LNCaP clone FGC (cell line): ENCODE results near the gene TNIK.

Experiments used
- DNase-seq: peaks from one replicate; pipeline ENCODE4 v3.0.0-alpha.2; 2011; ENCODE audit warnings: low read depth
- H3K4me3 ChIP-seq: 2 replicates; pipeline ENCODE4 v1.5.1; 2011; ENCODE audit warnings: mild to moderate bottlenecking, low read depth, low read length, control low read depth
- CTCF ChIP-seq: IDR thresholded peaks from 2 replicates; pipeline ENCODE4 v1.5.1; 2012; ENCODE audit warnings: mild to moderate bottlenecking; ENCODE audit not compliant: control insufficient read depth, insufficient read depth; ENCODE audit errors: extremely low read depth

The TNIK gene

GRCh38 chr3:171239757-171240503 is 220.3 kb downstream of the TNIK start:
- DNase-seq: no peak
- no peak for TF ChIP-seq CTCF
- H3K4me3 ChIP-seq: no peak overlapping the region

- no peak for TF ChIP-seq CTCF
These were observed 223.2 kb downstream of the TNIK start for GRCh38 chr3:171237009-171237385.

DNA sequence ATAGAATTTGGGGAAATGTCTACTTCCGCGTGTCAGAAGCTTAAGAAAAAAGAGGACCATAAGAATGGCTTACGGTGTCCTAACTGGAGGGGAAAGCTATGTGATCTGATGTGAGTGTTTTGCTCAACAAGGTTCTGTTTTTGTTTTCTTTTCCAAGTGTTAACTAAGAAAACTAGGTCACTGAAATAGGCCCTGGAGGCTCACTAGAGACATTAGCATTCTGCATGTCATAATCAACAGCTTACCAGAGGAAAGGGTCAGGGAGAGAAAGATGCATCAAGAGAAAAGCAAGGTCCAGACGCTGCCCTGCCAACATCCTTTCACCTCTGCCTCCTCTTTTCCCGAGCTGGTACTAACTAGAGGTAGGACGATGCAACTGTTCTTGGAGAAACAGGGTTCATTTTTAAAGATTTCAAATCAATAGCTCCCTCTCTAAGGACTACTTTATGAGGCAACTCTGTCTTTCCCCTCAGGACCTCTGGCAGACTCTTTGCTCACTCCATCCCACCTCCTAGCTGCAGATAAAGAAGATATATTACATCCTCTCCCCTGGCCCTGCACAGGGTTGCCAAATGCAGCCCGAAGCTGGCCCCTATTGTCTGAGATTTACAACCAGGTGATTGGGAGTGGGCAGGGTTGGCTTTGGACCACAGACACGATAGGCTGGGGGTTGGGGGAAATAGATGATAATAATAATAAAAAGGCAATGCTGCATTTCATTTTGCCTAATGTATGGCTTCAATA is 223.8 kb downstream of the TNIK start:
- H3K4me3 ChIP-seq: no peak overlapping the region
- no peak for TF ChIP-seq CTCF
- no peak for DNase-seq

More at GRCh38 chr3:171237009-171237385, 223.2 kb downstream of the TNIK start:
- DNase-seq: no peak
- no peak overlapping the region for H3K4me3 ChIP-seq

- DNase-seq: no peak
- no peak for TF ChIP-seq CTCF
- no peak overlapping the region for H3K4me3 ChIP-seq
These were observed 225.8 kb downstream of the TNIK start for GRCh38 chr3:171234298-171235010.

- DNase-seq: no peak
- no peak for TF ChIP-seq CTCF
- H3K4me3 ChIP-seq: no peak overlapping the region
These were observed 228.8 kb downstream of the TNIK start for GRCh38 chr3:171231361-171231760.

GRCh38 chr3:171230865-171231264 is 229.3 kb downstream of the TNIK start:
- TF ChIP-seq CTCF: no peak
- H3K4me3 ChIP-seq: no peak overlapping the region
- DNase-seq: no peak
